Stimulated activated CD4-positive, alpha-beta T cell treated with anti-CD3 and anti-CD28 coated beads, Interleukin-4, amount 100 ng/mL, for 48 hours (primary cell): ENCODE results near the gene BAZ2B.
"Not testable (repeated sequence)": the region's sequence is repeated elsewhere in the genome, so short reads cannot be mapped to it uniquely, and the experiment has no call there.

Source experiments
- DNase-seq, 2 donors: peaks; one replicate each; pipeline ENCODE4 v3.0.0-alpha.2; 2020; ENCODE audit warnings: low read depth in 2 of 2

The BAZ2B gene

DNA sequence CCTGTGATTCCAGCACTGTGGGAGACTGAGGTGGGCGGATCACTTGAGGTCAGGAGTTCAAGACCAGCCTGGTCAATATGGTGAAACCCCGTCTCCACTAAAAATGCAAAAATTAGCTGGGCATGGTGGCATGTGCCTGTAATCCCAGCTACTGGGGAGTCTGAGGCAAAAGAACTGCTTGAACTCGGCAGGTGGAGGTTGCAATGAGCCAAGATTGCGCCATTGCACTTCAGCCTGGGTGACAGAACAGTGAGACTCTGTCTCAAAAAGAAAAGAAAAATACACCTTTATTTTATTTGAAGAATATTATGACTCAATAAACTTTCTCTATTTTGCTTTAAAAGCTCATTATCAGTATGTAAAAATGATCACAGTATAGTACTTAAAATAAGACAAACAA lies 81.1 kb downstream of the BAZ2B start:
- not testable (repeated sequence) for DNase-seq

DNA sequence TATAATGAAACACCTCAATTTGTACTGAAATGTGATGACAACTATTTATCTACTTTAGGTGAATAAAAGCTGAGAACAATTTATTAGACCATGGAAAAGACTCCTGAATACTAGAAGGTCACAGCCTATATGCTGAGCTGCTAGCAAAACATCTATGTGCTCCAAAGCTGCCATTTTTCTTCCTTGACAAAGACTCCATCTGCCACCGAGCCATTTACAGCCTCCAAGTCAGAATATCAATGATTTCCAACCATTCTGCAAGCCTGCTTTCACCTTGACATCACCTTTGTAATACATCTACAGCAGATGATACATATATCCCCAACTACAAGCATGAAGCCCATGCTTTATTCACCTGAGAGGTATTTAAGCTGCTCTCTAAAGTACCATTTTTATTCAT lies 84.9 kb downstream of the BAZ2B start:
- DNase-seq = no peak

DNA sequence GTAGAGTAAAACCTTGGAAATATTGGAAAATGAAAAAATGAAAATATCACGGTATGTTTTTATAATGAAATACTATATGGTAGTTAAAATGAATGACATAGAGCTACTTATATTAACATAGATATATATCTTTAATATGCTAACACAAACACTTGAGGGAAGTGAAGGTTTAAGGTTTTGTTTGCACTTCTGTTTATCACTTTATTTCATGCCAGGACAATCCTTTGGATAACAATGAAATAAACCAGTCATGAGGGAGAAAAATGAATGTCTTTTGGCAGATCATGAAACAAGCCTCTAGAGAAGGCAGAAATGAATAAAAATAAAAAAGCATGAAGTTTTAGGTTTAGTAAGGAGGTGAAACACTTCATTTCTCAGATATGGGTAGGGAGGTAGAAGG lies 89.9 kb downstream of the BAZ2B start:
- no peak for DNase-seq

DNA sequence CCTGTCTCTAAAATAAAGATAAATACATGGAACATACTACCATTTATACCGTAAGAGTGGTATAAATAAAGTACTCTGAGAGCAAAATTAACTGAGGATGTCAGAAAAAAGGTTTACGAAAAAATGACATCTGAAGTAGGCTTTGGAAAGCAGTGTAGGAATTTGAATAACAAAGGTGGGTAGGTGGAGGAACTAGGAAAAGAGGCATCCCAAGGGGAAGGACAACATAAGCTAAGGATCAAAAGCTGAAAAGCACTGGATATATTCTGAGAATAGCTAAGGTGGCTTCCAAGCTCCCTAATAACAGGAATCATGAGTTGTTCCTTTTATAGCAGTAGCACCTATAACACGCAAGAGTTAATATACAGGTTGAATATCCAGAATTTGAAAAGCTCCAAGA lies 91.3 kb downstream of the BAZ2B start:
- no peak for DNase-seq

DNA sequence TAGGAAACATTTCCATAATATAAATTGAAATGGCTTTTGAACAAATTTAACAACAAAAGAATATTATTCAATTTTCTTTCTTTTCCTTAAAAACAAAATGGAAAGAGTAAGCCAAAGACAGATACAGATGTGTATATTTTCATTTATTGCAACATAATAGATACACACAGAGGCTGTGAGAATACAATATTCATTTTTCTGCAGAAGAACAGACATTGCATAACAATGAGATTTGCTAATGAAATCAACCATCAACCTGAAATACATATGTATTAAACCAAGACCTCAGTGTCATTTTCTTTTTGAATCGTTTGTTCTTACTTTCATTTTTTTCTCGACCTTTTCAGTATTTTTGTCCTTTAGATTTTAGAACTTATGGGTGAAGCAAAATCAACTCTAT lies 95.1 kb downstream of the BAZ2B start:
- DNase-seq = no peak

DNA sequence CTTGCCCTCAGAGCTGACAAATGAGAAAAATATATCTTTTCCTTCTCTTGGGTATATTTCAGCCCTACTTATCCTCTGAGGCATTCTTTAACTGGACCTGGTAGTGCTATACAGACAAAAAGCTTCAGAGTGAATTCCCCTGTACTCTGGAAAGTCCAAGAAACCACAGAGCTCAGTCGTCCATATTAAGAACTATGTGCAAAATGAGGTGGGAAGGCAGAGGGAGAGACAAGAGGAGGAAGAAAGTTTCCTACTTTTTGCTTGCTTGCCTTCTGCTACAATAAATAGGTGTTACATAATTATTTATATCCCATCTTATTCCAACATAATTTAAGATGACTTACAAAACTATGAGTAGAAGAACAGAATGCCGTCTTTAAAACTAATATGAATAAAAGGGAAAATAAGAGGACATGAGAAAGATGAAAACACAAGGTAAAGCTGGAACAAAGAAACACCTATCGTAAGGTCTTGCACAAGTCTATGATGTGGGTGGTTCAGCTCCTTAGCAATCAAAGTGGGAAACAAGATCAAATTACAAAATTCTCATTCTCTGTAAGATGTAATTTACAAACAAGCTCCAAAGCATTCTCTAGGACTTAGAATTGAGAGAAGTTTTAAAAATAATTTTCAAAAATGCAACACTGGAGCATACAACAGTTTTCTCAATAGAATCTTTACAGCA lies 97.9 kb downstream of the BAZ2B start:
- no peak for DNase-seq

DNA sequence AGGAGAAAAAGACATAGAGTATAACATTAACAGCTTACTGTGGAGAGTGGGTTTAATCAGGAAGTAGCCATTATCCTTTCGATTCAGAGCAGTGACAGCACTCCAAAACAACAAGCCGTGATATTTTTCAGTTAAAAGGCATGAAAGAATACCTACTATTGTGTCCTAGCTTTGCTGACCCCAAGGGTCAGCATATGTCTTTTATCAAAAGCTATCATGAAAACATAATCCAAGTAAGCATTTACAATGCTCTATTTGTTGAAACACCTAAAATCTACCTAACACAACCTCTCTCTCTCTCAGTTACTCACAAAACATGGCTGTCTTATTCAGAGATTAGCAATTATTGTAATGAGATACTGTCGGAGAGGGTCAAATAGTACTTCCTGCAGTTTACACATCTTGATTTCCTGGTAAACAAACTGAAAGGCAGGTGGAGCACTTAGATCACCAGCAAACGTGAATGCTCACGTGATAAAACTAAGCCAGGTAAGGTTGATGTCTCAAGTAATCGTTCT lies 100.0 kb downstream of the BAZ2B start:
- DNase-seq = no peak

DNA sequence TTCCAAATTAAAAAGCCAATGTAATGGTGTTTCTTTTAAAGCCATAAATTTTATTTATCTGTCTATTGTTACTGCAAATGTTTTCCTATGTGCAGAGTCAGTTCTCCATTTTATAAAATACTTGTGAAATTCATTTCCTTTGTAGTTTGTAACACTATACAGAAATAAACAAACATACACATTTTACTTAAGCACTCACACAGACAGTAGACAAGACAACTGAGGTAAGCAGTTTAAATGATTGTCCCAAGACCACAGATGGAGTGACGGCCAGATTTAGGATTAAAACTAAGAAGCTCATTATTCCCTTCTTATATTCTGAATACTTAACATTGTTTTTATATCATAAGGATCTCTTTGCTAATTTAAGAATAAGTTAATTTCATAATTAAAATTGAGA lies 100.9 kb downstream of the BAZ2B start:
- no peak for DNase-seq

DNA sequence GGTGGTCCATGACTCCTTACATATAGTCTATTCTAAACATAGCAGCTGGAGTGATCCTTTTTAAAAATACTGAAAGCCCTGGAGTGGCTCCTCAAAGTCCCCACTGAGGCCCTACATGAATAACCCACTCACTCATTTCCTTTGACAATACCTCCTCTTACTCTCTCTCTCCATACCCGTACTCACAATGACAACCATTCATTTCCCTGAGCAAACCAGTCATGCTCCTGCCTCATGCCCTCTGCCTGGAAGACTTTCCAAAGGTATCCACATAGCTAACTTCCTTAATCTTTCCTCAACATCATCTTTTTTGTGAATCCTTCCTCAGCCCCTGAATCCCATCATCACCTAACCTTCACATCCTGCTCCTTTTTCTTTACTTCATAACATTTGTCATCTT lies 102.6 kb downstream of the BAZ2B start:
- no peak for DNase-seq

DNA sequence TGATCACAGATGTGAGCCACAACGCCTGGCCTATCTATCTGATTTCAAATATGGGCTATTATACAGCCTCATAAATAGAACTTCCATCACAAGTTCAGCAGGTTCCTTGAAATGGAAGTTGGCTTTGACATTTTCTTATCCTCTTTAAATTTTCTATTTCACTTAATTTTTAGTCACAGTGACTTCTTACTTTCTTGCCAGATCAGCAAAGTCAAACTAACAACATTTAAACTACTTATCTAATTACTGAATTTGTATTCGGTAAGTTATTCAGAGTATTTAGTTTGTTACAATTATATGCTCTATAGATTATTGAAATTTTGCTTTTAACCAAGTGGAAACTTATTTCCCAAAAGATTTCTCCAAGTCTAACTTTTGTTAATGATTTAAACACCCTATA lies 108.2 kb downstream of the BAZ2B start:
- no peak for DNase-seq

DNA sequence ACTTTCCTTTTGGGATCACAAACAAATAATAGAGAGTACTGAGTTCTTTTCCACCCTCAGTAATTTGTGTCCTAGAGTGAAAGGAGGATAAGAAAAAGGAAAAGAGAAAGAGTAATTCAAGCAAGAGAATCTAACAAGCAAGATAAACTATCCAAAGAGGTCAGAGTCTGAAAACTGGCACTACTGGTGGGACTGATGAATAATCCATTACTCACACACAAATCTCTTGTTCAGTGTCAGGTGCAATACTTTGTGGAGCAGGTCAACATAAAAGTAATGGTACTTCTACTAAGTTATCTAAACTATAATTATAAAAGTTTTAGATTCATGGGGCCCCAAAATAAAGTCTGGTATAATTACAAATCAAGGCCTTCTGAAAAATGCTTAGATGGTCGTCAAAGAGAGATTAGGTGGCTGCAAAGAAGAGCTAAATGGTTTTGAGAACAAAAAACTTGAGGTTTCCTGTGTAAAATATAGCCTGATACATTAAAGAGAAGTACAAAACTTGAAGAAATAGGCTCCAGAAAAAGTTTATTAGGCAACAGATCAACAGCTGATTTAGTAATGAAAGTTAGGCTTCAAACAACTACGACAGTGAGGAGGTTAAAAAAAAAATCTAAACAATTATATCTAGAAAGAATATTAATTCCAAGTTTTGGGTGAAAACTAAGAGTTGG lies 109.4 kb downstream of the BAZ2B start:
- DNase-seq = no peak

DNA sequence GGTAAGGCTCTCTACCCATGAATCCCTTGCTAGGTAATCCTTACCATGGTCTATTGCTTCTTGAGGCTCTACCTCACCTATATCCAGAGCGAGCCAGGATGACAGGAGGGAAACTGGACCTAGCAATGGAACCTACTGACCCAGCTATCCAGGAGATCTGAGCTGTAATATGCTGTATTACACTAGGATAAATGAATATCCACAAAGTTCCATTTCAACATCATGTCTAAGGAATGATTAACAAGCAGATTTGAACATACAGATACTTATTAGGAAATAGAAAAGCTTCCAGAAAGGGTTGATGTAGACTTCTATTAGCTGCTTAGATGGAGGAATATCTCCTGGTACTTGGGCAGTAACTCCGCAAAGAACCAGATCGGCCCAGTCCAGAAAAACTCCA lies 110.1 kb downstream of the BAZ2B start:
- DNase-seq = no peak

DNA sequence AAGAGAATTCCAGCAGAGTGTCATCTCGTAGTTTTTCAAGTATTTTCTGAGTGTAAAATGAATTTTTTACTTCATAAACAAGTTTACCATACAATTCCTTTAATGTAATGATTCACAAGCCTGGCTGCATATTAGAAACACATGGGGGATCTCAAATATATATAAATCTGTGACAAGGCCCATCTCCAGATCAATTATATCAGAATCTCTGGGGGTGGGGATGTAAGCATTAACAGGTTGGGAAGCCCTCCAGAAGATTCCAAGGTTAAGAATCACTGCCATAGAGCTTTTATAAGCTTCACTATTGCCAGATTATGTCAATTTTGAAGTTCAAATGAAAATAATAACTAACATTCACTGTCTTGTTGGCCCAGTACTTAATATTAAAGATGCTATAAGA lies 111.2 kb downstream of the BAZ2B start:
- no peak for DNase-seq

DNA sequence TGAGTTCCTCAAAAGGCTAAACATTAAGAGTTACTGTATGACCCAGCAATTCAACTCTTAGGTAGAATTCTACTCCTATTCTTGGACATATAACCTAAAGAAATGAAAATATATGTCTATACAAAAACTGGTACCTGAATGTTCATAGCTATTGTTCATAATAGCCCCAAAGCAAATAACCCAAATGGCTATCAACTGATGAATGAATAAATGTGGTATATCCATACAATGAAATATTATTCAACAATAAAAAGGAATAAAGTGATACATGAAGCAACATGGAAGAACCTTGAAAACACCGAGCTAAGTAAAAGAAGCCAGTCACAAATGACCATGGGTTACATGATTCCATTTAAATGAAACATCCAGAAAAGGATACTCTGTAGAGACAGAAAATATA lies 114.6 kb downstream of the BAZ2B start:
- DNase-seq = no peak

DNA sequence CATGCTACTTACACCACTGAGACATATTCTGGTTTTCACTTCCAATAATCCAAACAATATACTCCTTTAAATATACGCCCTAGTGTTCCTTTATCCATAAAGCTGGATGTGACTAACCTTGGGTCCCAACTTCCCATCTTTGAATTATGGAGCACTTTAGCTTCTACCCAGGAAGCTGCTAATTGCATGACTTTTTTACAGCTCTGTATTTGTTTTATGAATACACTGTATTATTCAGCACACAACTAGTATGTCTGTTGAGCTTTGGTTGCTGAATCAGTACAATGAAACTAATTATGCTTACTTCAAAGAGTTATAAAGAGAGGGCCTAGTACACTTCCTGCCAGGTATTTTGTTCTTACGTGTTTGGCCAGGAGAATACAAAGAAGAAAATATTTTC lies 118.5 kb downstream of the BAZ2B start:
- DNase-seq = no peak

DNA sequence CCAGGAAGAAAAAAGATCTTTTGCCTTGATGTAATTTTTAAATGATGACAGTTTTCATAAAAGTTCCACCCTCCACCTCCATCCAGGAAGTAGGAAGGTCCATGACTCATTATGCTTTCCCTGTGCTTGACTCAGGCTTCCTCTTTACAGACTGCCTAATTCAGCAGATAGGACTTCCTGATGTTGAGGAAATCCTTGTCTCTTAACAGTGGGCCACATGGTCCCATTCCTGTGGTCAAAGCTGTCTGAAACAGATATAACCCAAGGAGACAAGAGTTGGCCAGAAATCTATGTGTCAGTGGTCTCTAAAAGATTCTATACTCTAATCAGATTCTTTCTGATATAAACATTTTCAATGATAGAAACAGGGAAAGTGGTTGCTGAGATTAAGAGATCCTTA lies 119.1 kb downstream of the BAZ2B start:
- DNase-seq = no peak

DNA sequence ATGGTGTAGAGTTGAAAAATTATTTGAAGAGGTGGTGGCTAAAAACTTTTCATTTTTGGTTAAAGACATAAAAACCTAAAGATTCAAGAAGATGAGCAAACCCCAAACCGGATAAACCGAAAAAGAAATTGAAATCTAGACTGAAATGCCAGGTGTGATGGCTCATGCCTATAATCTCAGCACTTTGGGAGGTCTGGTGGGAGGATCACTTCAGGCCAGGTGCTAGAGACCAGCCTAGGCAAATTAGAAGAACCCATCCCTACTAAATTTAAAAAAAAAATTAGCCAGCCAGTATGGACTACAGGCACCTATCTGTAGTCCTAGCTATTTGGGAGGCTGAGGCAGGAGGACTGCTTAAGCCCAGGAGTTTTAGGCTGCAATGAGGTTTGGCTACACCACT lies 126.9 kb downstream of the BAZ2B start:
- no peak for DNase-seq

DNA sequence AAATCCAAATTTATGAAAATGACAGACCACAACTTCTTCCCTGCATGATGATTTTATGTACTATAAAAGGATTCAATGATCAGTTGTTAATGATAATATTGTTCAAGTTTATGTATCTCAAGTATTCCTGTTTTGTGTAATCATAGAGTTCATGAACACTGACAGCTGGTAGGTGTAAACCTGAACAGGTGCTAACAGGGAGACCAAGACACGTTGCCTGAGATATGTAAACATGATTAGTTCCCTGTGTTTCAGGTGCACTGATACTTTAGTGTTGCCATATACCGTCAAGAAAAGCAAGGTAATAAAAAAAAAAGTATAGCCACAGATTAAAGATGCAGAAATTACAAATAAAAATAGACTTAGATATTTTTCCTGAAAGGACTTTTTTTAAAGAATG lies 131.8 kb downstream of the BAZ2B start:
- no peak for DNase-seq

DNA sequence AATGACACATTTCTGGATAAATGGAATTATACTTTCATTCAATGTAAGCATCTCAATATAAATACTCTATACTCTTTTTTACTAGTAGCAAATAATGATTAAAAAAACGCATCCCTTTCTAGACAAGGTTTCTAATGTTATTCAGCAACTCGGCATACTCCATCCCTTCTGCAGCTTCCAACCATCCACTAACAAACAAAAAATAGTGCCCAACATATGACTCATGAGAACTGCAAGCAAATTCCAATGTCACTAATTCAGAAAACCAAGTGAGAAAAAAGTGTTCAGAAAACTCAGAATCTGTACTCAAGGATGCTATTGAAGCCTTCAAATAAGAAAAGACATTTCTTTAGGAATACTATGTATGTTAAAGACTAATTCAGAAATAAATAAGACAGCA lies 140.0 kb downstream of the BAZ2B start:
- no peak for DNase-seq

DNA sequence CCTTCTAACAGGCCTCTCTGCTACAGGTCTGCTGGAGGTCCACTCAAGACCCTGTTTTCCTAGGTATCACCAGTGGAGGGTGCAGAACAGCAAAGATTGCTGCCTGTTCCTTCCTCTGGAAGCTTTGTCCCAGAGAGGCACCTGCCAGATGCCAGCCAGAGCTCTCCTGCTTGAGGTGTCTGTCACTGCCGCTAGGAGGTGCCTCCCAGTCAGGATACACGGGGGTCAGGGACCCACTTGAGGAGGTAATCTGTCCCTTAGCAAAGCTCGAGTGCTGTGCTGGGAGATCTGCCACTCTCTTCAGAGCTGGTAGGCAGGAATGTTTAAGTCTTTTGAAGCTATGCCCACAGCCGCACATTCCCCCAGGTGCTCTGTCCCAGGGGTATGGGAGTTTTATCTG lies 140.6 kb downstream of the BAZ2B start:
- no peak for DNase-seq

DNA sequence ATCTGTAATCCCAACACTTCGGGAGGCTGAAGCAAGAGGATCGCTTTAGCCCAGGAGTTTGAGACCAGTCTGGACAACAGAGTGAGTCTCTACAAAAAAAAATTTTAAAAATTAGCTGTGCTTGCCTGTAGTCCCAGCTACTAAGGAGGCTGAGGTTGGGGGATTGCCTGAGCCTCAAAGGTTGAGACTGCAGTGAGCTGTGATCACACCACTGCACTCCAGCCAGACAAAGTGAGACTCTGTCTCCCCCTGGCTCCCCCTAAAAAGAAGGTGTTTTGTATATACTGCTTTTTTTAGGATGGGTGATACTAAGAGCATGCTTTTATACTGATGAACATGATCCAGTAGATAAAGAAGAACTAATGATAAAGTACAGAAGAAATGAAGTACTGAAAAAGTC lies 145.0 kb downstream of the BAZ2B start:
- DNase-seq = no peak

DNA sequence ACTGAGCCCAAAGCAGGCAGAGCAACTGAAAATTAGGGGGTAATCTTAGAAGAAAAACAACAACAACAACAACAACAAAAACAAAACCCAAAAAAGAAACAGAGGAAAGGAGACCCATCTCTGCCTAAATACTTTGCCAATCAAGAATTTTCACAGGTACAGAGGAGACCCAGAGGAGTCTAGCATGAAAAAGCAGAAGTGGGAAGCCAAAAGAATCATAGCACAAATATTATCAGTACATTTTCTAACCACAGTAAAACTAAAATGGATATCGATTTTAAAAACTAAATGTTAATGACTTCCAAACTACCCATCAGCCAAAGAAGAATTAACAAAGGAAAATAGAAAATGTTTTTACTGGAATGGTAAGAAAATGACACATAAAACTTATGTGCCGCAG lies 148.1 kb downstream of the BAZ2B start:
- no peak for DNase-seq

DNA sequence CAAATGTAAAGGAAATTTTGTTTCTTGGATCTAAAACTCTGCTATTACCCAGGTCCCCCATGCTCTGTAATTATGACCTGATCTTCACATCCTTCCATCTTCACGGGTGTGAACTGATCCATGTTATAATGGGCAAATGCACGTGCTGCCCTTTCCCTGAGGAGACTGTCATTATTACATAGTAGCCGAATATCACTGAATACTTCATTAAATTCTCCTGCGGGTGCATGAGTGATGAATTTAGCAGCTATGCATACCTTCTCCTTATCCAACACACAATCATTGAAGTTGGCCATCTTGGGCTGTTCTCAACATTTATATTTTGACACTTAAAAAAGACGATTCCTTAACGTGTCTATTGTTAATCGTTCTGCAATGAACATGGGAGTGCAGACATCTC lies 153.4 kb downstream of the BAZ2B start:
- no peak for DNase-seq
